GM19035 (cell line): ENCODE measurements around the gene KRTAP16-1.
"Not testable (repeated sequence)": the region's sequence is repeated elsewhere in the genome, so short reads cannot be mapped to it uniquely, and the experiment has no call there.

ENCODE experiments used
- ATAC-seq: cut with Tn5 transposase; IDR thresholded peaks from one replicate; pipeline ENCODE4 v1.9.1; 2021; ENCODE audit not compliant: unreplicated experiment

Gene KRTAP16-1

GRCh38 chr17:41302981-41303380 is 6.1 kb downstream of the KRTAP16-1 start:
- ATAC-seq = no peak

GRCh38 chr17:41301916-41302901 is 6.9 kb downstream of the KRTAP16-1 start, which contains the start of gene KRTAP29-1:
Gene KRTAP29-1 (minus strand): TSS chr17:41302851. CDS start chr17:41302851, 0 bp downstream.
- ATAC-seq = no peak

GRCh38 chr17:41301204-41301790 is 7.8 kb downstream of the KRTAP16-1 start:
- ATAC-seq = no peak

GRCh38 chr17:41298458-41299135 is 10.5 kb downstream of the KRTAP16-1 start:
- no peak for ATAC-seq

GRCh38 chr17:41296846-41297245 is 12.3 kb downstream of the KRTAP16-1 start:
- no peak for ATAC-seq

GRCh38 chr17:41294016-41294415 is 15.1 kb downstream of the KRTAP16-1 start:
- ATAC-seq = no peak

- ATAC-seq = no peak
Measured at GRCh38 chr17:41287050-41287449, 22.1 kb downstream of the KRTAP16-1 start.

- ATAC-seq = no peak
Measured at GRCh38 chr17:41284546-41284945, 24.6 kb downstream of the KRTAP16-1 start.

- ATAC-seq = no peak
Measured at GRCh38 chr17:41284043-41284442, 25.1 kb downstream of the KRTAP16-1 start.

GRCh38 chr17:41278176-41278955 is 30.7 kb downstream of the KRTAP16-1 start:
- no peak for ATAC-seq

- not testable (repeated sequence) for ATAC-seq
Measured at GRCh38 chr17:41275648-41276190, 33.4 kb downstream of the KRTAP16-1 start, which contains the start of gene KRTAP9-7. Gene KRTAP9-7 (plus strand): TSS chr17:41275698. CDS start chr17:41275698, 0 bp downstream.

GRCh38 chr17:41271858-41272257 is 37.3 kb downstream of the KRTAP16-1 start:
- no peak for ATAC-seq

GRCh38 chr17:41271323-41271722 is 37.8 kb downstream of the KRTAP16-1 start:
- ATAC-seq = not testable (repeated sequence)

- ATAC-seq = no peak
Measured at GRCh38 chr17:41267711-41268110, 41.4 kb downstream of the KRTAP16-1 start.

- ATAC-seq = no peak
Measured at GRCh38 chr17:41265078-41265477, 44.0 kb downstream of the KRTAP16-1 start, which contains the start of gene KRTAP9-6. Gene KRTAP9-6 (plus strand): TSS chr17:41265378. CDS start chr17:41265378, 0 bp downstream.

- ATAC-seq = no peak
Measured at GRCh38 chr17:41264599-41264998, 44.5 kb downstream of the KRTAP16-1 start.

GRCh38 chr17:41263212-41263611 is 45.9 kb downstream of the KRTAP16-1 start:
- ATAC-seq = no peak

- ATAC-seq = no peak
Measured at GRCh38 chr17:41258406-41258805, 50.7 kb downstream of the KRTAP16-1 start.
